ENCODE data around the gene ALOX15B.

The ALOX15B gene

GRCh38 chr17:8079291-8080207 lies 40.7 kb downstream of the ALOX15B start:
- DNase-seq (ENCODE audit: low read depth in 3 of 3): peak; percentile 65 to 83 (median 69)

- no peak for DNase-seq (ENCODE audit: low read depth in 3 of 3)
Measured at GRCh38 chr17:8080208-8080798, 41.4 kb downstream of the ALOX15B start.

- no peak for DNase-seq (ENCODE audit: low read depth in 3 of 3)
Measured at GRCh38 chr17:8080799-8081219, 42.0 kb downstream of the ALOX15B start.

GRCh38 chr17:8081876-8082275 lies 43.0 kb downstream of the ALOX15B start:
- DNase-seq (ENCODE audit: low read depth in 3 of 3): no peak

- DNase-seq (ENCODE audit: low read depth in 3 of 3): no peak
Measured at GRCh38 chr17:8082292-8082691, 43.4 kb downstream of the ALOX15B start.

- DNase-seq (ENCODE audit: low read depth in 3 of 3): no peak
Measured at GRCh38 chr17:8084250-8084649, 45.4 kb downstream of the ALOX15B start.

GRCh38 chr17:8087075-8087951 lies 48.5 kb downstream of the ALOX15B start, which contains the start of gene ALOX12B:
ALOX12B (minus strand) TSS chr17:8087716; CDS start chr17:8087442, 274 bp downstream.
- no peak for DNase-seq (ENCODE audit: low read depth in 3 of 3)

- DNase-seq (ENCODE audit: low read depth in 3 of 3): no peak
Measured at GRCh38 chr17:8087952-8088230, 49.0 kb downstream of the ALOX15B start.

GRCh38 chr17:8089728-8090127 lies 50.9 kb downstream of the ALOX15B start:
- no peak for DNase-seq (ENCODE audit: low read depth in 3 of 3)

- no peak for DNase-seq (ENCODE audit: low read depth in 3 of 3)
Measured at GRCh38 chr17:8091033-8091687, 52.3 kb downstream of the ALOX15B start.

GRCh38 chr17:8095361-8095760 lies 56.5 kb downstream of the ALOX15B start:
- no peak for DNase-seq (ENCODE audit: low read depth in 3 of 3)

GRCh38 chr17:8096541-8096940 lies 57.7 kb downstream of the ALOX15B start:
- no peak for DNase-seq (ENCODE audit: low read depth in 3 of 3)

Data from stimulated activated CD4-positive, alpha-beta T cell treated with anti-CD3 and anti-CD28 coated beads, TNF-alpha, amount 100 ng/mL, for 24 hours (primary cell).